ENCODE data around the gene NLRX1. TPM values are rescaled to one million over a fixed set of nuclear protein-coding genes. Genes with fewer than 3 reads are reported as not detected.
"Not testable (repeated sequence)": the region's sequence is repeated elsewhere in the genome, so short reads cannot be mapped to it uniquely, and the experiment has no call there.

The NLRX1 gene, protein sequence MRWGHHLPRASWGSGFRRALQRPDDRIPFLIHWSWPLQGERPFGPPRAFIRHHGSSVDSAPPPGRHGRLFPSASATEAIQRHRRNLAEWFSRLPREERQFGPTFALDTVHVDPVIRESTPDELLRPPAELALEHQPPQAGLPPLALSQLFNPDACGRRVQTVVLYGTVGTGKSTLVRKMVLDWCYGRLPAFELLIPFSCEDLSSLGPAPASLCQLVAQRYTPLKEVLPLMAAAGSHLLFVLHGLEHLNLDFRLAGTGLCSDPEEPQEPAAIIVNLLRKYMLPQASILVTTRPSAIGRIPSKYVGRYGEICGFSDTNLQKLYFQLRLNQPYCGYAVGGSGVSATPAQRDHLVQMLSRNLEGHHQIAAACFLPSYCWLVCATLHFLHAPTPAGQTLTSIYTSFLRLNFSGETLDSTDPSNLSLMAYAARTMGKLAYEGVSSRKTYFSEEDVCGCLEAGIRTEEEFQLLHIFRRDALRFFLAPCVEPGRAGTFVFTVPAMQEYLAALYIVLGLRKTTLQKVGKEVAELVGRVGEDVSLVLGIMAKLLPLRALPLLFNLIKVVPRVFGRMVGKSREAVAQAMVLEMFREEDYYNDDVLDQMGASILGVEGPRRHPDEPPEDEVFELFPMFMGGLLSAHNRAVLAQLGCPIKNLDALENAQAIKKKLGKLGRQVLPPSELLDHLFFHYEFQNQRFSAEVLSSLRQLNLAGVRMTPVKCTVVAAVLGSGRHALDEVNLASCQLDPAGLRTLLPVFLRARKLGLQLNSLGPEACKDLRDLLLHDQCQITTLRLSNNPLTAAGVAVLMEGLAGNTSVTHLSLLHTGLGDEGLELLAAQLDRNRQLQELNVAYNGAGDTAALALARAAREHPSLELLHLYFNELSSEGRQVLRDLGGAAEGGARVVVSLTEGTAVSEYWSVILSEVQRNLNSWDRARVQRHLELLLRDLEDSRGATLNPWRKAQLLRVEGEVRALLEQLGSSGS
- total RNA-seq: 26.4 and 31.6 TPM in 2 replicates

DNA sequence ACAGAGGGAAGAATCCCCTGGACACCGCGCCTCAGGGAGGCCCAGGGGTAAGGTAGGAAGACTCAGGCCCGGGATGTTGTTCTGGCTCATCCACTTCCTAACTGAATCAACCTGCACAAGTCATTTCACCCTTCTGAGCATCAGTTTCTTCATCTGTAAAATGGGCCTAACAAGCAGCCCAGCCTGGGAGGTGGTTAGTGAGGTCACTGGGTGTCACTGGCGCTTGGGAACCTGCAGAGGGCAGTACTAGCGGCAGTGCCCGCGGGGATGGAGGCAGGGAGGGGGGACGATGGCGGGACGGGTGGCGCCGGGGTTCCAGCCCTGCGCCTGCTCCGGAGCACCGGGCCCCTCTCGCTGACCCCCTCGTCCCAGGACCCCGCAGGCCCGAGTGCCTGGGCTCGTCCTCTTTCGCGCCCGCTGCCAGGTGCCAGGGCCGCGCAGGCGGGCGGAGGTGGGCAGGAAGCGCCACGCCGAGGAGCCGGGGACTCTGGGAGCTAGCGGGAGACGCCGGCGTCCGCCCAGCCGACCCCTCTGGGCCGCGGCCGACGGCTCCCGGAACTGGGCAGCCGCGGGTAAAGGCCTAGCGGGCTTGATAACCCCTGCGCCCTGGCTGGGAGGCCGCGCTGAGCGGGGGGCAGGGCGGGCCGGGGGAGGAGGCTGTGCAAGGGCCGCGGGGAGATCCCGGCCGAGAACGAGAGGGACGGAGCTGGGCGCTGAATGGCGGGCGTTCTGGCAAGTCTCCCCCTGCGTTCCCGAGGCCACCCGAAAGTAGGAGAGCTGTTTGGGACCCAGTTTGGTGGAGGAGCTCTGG is at the start of gene NLRX1:
TSS of gene NLRX1 (plus strand) at position 255 of the 811 bp plus-strand sequence. CDS start 2,679 bp downstream, outside the sequence.
- intact Hi-C loops (cut with micrococcal nuclease): loop anchor here (1.0 to 5.0 kb wide), 2 partner anchors 66 to 101 kb away; partner anchors contain the start of genes DPAGT1 and VPS11
- DNase-seq (ENCODE audit: low spot score): peak; percentile 81

DNA sequence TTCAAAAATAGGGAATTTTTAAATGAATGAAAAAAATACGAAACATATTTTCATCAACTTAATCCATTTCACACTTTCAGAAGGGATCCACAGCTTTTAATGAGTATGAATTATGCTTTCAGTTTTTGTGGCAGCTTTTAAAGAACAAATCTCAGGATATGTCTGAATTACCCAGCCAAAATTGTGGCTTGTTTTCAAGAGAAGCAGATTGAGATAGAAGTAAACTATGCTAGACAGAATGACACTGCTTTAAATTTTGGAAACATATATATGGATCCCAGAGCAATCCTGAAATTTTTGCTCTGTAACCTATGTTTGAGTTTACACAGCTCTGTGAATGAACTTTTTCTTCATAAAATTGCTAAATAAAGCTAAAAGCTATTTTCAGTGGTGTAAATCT is 49.6 kb upstream of the NLRX1 start:
- no peak for DNase-seq (ENCODE audit: low spot score)
- Mint-ChIP-seq H3K36me3 (ENCODE audit: low read depth) (peaks cover 39% of the 10 kb centered on the region), H3K4me3 (ENCODE audit: low read depth) (no peak overlapping the region), H3K4me1 (ENCODE audit: low read depth) (peaks cover 34% of the 10 kb centered on the region), H3K27ac (no peak overlapping the region), H3K27me3 (ENCODE audit: low read depth) (no peaks in the 10 kb centered on the region), H3K9me3 (no peaks in the 10 kb centered on the region)
- intact Hi-C loops (cut with micrococcal nuclease): no loop called here

More for the DNA sequence above, at the start of gene NLRX1:
- H3K4me1 Mint-ChIP-seq (ENCODE audit: low read depth): peaks cover 16% of the 10 kb centered on the region
- H3K36me3 Mint-ChIP-seq (ENCODE audit: low read depth): no peaks in the 10 kb centered on the region
- peak within 1 kb of the TSS; percentile 88 for H3K4me3 Mint-ChIP-seq (ENCODE audit: low read depth)
- no peaks in the 10 kb centered on the region for H3K27me3 Mint-ChIP-seq (ENCODE audit: low read depth)
- no peaks in the 10 kb centered on the region for H3K9me3 Mint-ChIP-seq
- H3K27ac Mint-ChIP-seq: peak within 1 kb of the TSS; percentile 89

- no peak for DNase-seq (ENCODE audit: low spot score)
- Mint-ChIP-seq H3K9me3 (no peaks in the 10 kb centered on the region), H3K4me1 (ENCODE audit: low read depth) (peaks cover 27% of the 10 kb centered on the region), H3K27ac (peak overlapping the region; percentile 87), H3K4me3 (ENCODE audit: low read depth) (peak overlapping the region; percentile 92), H3K36me3 (ENCODE audit: low read depth) (peaks cover 35% of the 10 kb centered on the region), H3K27me3 (ENCODE audit: low read depth) (no peaks in the 10 kb centered on the region)
- intact Hi-C loops (cut with micrococcal nuclease): loop anchor here (1.0 to 2.0 kb wide), 3 partner anchors 13 to 35 kb away; partner anchors contain the start of gene C2CD2L
These were observed 47.9 kb upstream of the NLRX1 start for GRCh38 chr11:119120639-119121007.

DNA sequence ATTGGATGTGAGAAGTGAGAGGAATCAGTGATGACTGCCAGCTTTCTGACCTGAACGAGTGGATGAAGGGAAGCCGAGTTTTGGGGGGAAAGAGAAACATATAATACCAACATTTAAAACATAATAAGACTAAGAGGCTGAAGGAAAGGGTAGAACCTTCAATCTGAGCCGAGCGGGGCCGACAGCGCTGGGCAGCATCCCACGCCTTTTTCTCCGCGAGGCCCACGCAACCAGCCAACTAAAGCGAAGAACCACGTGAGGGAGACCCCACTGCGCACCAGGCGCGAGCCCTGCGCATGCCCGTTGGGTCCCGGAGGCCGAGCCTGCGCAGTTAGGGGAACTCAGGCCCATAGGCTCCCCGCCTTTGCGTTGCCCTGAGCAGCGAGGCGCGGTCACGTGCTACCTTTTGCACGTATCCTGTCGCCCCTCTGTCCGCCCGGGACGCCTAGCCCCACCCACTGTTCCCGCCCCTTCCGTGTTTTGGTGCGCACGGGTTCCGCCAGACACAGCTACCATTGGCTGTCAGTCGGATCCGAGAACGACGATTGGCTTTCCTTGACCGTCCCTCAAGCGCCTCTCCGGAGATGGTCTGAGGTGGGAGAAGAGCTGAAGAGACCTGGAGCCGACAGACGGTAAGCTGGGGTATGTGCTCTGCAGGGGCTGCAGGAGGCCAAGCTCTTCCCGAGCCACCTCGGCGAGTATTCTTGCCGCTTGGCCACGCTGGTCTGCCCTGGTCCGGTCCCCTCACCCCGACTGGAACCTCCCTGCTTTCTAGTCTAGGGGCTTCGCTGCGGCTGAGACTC is 47.3 kb upstream of the NLRX1 start, which contains the start of gene HINFP:
TSS of gene HINFP (plus strand) at position 573 of the 803 bp plus-strand sequence. CDS start 5,365 bp downstream, outside the sequence.
- Mint-ChIP-seq H3K9me3 (no peaks in the 10 kb centered on the region), H3K4me3 (ENCODE audit: low read depth) (peak within 1 kb of the TSS; percentile 92), H3K4me1 (ENCODE audit: low read depth) (peaks cover 22% of the 10 kb centered on the region), H3K27me3 (ENCODE audit: low read depth) (no peaks in the 10 kb centered on the region), H3K27ac (peak within 1 kb of the TSS; percentile 87), H3K36me3 (ENCODE audit: low read depth) (peaks cover 30% of the 10 kb centered on the region)
- DNase-seq (ENCODE audit: low spot score): peak; percentile 99
- intact Hi-C loops (cut with micrococcal nuclease): loop anchor here (1.0 to 2.0 kb wide), 3 partner anchors 14 to 36 kb away; partner anchors contain the start of gene C2CD2L

DNA sequence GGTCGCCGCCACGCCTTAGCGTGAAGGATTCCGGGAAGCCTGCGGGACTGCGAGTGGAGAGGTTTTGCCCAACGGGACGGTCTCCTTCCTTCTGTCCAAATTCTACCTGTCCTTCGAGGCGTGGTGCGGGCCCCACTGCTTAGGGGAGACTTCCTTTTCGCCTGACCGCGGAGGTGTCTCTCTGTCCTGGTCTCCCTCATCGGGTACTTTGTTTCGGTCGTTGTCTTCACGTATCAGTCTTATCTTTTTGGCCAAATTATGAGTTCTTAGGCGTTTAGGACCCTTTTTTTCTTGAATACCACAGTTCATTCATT is 46.8 kb upstream of the NLRX1 start:
- Mint-ChIP-seq H3K36me3 (ENCODE audit: low read depth) (peaks cover 31% of the 10 kb centered on the region), H3K9me3 (no peaks in the 10 kb centered on the region)
- DNase-seq (ENCODE audit: low spot score): no peak

GRCh38 chr11:119125821-119126220 is 42.7 kb upstream of the NLRX1 start:
- no peaks in the 10 kb centered on the region for H3K27me3 Mint-ChIP-seq (ENCODE audit: low read depth)
- H3K9me3 Mint-ChIP-seq: no peaks in the 10 kb centered on the region
- intact Hi-C loops (cut with micrococcal nuclease): no loop called here
- H3K4me1 Mint-ChIP-seq (ENCODE audit: low read depth): peaks cover 17% of the 10 kb centered on the region
- no peak for DNase-seq (ENCODE audit: low spot score)
- H3K36me3 Mint-ChIP-seq (ENCODE audit: low read depth): peaks cover 37% of the 10 kb centered on the region
- no peak overlapping the region for H3K4me3 Mint-ChIP-seq (ENCODE audit: low read depth)
- H3K27ac Mint-ChIP-seq: no peak overlapping the region

More for the DNA sequence above, 46.8 kb upstream of the NLRX1 start:
- H3K4me3 Mint-ChIP-seq (ENCODE audit: low read depth): peak overlapping the region; percentile 92
- peaks cover 22% of the 10 kb centered on the region for H3K4me1 Mint-ChIP-seq (ENCODE audit: low read depth)
- intact Hi-C loops (cut with micrococcal nuclease): loop anchor here (1.0 to 2.0 kb wide), 3 partner anchors 14 to 36 kb away; partner anchors contain the start of gene C2CD2L
- no peaks in the 10 kb centered on the region for H3K27me3 Mint-ChIP-seq (ENCODE audit: low read depth)
- peak overlapping the region; percentile 66 for H3K27ac Mint-ChIP-seq

GRCh38 chr11:119126675-119127268 is 41.8 kb upstream of the NLRX1 start:
- intact Hi-C loops (cut with micrococcal nuclease): no loop called here
- Mint-ChIP-seq H3K27ac (peak overlapping the region; percentile 39), H3K27me3 (ENCODE audit: low read depth) (no peaks in the 10 kb centered on the region), H3K9me3 (no peaks in the 10 kb centered on the region), H3K4me3 (ENCODE audit: low read depth) (no peak overlapping the region), H3K36me3 (ENCODE audit: low read depth) (peaks cover 46% of the 10 kb centered on the region), H3K4me1 (ENCODE audit: low read depth) (peaks cover 14% of the 10 kb centered on the region)
- no peak for DNase-seq (ENCODE audit: low spot score)

- Mint-ChIP-seq H3K4me3 (ENCODE audit: low read depth) (no peak overlapping the region), H3K4me1 (ENCODE audit: low read depth) (peaks cover 3% of the 10 kb centered on the region)
- intact Hi-C loops (cut with micrococcal nuclease): no loop called here
These were observed 37.9 kb upstream of the NLRX1 start for GRCh38 chr11:119130662-119131061.

DNA sequence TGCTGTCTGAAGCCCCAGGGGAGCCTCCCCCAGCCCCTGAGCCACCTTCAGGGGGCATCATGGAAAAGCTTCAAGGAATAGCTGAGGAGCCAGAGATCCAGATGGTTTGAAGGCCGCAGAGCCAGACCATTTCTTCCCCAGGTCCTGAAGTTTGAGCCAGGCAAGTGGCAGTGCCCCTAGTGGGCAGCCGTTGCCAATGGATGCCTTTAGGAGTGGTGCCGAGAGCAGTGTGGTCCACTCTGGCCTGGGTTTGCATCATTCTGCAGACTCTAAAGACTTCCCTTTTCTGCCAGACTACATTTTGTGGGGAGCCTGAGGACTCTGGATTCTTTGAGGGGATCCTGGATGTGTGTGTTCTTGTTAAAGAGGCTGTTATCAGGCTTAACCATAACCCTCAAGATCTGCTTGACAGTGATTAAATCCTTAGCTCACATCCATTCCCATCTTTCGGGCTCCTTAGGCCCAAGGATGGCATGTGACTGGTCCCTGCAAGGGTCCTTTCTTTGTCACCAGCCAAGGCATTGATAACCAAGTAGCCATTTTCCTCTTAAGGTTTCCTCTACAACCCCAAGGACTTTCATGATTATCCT is 34.0 kb upstream of the NLRX1 start:
- intact Hi-C loops (cut with micrococcal nuclease): no loop called here
- Mint-ChIP-seq H3K4me1 (ENCODE audit: low read depth) (no peaks in the 10 kb centered on the region), H3K27me3 (ENCODE audit: low read depth) (peaks cover 12% of the 10 kb centered on the region), H3K27ac (no peak overlapping the region), H3K9me3 (no peaks in the 10 kb centered on the region), H3K36me3 (ENCODE audit: low read depth) (peaks cover 42% of the 10 kb centered on the region), H3K4me3 (ENCODE audit: low read depth) (no peak overlapping the region)
- DNase-seq (ENCODE audit: low spot score): no peak

More at GRCh38 chr11:119130662-119131061, 37.9 kb upstream of the NLRX1 start:
- Mint-ChIP-seq H3K27ac (no peak overlapping the region), H3K36me3 (ENCODE audit: low read depth) (peaks cover 51% of the 10 kb centered on the region), H3K27me3 (ENCODE audit: low read depth) (no peaks in the 10 kb centered on the region), H3K9me3 (no peaks in the 10 kb centered on the region)
- DNase-seq (ENCODE audit: low spot score): no peak

GRCh38 chr11:119139276-119139675 is 29.2 kb upstream of the NLRX1 start:
- H3K4me1 Mint-ChIP-seq (ENCODE audit: low read depth); H3K4me3 Mint-ChIP-seq (ENCODE audit: low read depth); H3K36me3 Mint-ChIP-seq (ENCODE audit: low read depth); DNase-seq (ENCODE audit: low spot score); H3K9me3 Mint-ChIP-seq; H3K27ac Mint-ChIP-seq; intact Hi-C loops (cut with micrococcal nuclease): not testable (repeated sequence)
- H3K27me3 Mint-ChIP-seq (ENCODE audit: low read depth): peaks cover 23% of the 10 kb centered on the region

Data from activated T-helper 2 cell treated with anti-CD3 and anti-CD28 coated beads, Interferon-gamma antibody, Interleukin-2, Interleukin-4, amounts not matched to agents 10 μg/mL and 5 μg/mL and 100 μg/mL, durations not matched to agents 14 hours and 24 hours and 36 hours (primary cell).